PC-3 (cell line): Measurements from ENCODE around the gene GPR32.

ENCODE experiments used
- EZH2 ChIP-seq: fragments of 300-600 bp; sonication (generic); IDR thresholded peaks from one replicate; pipeline ENCODE4 v1.6.1; 2017; ENCODE audit warnings: antibody characterized with exemption, mild to moderate bottlenecking, low read length; ENCODE audit not compliant: unreplicated experiment
- EZH2phosphoT487 ChIP-seq: fragments of 300-600 bp; sonication (generic); IDR thresholded peaks from 2 replicates; pipeline ENCODE4 v1.6.1; 2018; ENCODE audit warnings: mild to moderate bottlenecking, antibody characterized with exemption, low read length, borderline replicate concordance
- TF ChIP-seq, protein P1 (sequence below): fragments of 300-600 bp; sonication (generic); conservative IDR thresholded peaks from 2 replicates; pipeline ENCODE4 v1.5.1; 2017; ENCODE audit warnings: antibody characterized with exemption, low read depth, mild to moderate bottlenecking, low read length

DNA sequence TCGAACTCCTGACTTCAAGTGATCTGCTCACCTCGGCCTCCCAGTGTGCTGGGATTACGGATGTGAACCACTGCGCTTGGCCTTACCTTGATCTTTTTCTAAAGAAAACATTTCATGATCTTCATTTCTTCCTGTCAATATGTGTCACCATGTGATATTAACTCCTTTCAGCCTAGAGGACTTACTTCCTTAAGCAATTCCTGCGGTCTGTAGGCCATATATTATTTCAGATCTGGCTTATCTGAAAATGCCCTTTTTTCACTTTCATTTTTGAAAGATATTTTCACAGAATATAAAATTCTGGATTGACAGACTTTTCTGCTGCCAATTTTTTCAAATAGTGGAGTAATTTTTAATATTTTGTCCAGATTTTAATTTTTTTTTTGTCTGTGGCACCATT is 2.0 kb upstream of the GPR32 start:
- TF ChIP-seq, protein P1, sequence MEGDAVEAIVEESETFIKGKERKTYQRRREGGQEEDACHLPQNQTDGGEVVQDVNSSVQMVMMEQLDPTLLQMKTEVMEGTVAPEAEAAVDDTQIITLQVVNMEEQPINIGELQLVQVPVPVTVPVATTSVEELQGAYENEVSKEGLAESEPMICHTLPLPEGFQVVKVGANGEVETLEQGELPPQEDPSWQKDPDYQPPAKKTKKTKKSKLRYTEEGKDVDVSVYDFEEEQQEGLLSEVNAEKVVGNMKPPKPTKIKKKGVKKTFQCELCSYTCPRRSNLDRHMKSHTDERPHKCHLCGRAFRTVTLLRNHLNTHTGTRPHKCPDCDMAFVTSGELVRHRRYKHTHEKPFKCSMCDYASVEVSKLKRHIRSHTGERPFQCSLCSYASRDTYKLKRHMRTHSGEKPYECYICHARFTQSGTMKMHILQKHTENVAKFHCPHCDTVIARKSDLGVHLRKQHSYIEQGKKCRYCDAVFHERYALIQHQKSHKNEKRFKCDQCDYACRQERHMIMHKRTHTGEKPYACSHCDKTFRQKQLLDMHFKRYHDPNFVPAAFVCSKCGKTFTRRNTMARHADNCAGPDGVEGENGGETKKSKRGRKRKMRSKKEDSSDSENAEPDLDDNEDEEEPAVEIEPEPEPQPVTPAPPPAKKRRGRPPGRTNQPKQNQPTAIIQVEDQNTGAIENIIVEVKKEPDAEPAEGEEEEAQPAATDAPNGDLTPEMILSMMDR = no peak
- TF ChIP-seq EZH2 (no peak), EZH2phosphoT487 (no peak)
